CD4-positive, alpha-beta T cell treated with Interleukin-4 for 4 hours (primary cell): ENCODE measurements around the gene YWHAH.

Experiments
- DNase-seq: peaks from one replicate; pipeline ENCODE4 v3.0.0-alpha.2; 2020

Gene YWHAH

GRCh38 chr22:31983911-31984656, 39.7 kb downstream of the YWHAH start:
- DNase-seq, result no peak

DNA sequence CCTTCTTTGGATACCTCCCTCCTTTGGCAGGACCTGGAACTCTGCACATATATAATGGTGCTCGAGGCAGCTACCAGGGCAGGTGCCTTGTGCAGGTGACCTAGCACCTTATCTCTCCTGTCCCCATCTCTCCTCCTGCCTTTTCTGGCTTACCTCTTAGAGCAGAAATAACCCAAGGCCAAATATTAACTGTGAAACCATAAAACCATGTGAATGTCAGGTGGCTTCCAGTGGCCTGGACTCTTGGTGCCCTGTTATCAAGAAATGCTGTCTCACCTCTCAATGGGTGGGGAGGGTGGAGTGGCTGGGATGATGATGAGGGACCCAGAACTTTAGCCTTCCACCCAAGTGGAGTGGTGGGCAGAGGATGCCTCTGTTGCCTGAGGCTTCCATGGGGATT, 42.9 kb downstream of the YWHAH start:
- no peak for DNase-seq

- no peak for DNase-seq
Observed at GRCh38 chr22:31991102-31991839, 46.9 kb downstream of the YWHAH start.

DNA sequence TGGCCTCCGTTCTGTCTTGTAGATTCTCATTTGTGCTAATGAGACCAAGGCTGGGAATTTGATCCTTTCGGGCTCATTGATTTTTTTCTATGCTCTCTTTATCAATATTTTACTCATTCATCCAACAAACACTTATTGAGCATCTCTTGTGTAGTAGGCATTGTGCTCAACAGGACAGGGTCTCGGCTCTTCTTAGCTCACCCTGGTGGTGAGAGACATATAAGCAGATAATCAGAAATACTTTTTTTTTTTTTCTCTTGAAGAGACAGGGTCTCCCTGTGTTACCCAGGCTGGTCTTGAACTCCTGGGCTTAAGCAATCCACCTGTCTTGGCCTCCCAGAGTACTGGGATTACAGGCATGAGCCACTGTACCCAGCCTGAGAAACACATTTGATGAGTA, 50.7 kb downstream of the YWHAH start:
- no peak for DNase-seq

- no peak for DNase-seq
Observed at GRCh38 chr22:31995807-31996206, 51.5 kb downstream of the YWHAH start.

DNA sequence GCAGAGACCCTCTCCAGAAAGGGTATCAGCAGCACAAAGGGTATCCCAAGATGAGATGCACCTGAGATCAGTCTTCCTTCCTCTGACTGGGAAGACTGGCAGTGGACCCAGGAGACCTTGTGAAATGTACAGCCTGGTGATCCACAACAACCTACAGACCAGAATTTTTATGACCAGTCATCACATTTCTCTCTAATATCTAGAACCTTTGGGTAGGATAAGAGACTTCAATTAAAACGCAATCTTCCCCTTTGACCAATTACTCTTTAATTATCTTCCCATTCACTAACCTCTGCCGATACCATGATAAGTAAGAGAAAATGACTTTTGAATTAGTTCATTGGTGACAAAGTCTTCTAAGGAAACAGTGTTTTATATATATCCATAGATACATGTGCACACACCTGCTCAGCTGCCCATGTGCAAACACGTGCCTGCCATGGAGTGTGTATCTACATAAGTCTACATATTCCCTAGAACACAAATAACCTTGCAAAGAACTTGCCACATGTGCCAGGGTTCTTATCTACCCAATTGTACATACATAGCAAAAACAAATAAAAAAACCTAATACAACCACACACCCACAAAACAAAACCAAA, 54.5 kb downstream of the YWHAH start:
- DNase-seq, result no peak

- DNase-seq, result no peak
Observed at GRCh38 chr22:32000181-32000580, 55.8 kb downstream of the YWHAH start.

DNA sequence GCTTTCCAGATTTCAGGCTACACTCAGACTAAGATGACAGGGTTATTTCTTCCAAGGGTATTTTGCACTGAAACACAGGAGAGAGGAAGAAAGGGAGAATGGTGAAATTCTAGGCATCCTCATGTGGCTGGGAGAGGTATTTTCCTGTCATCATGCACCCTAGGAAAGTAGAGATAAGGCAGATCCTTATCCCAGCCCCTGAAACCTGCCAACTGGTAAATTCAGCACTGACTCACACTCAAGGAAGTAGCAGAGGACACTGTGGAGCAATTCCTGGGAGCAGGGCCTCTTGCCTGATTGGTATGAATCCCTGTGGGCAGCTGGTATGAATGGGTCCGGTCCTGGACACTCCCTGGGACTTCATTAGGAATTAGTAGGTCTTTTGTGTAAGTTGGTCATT, 61.1 kb downstream of the YWHAH start:
- no peak for DNase-seq
